ENCODE measurements around the gene SSTR3. TPM values are rescaled to one million over a fixed set of nuclear protein-coding genes. Genes with fewer than 3 reads are reported as not detected.
"Not testable (repeated sequence)": the region's sequence is repeated elsewhere in the genome, so short reads cannot be mapped to it uniquely, and the experiment has no call there.

Gene SSTR3
- total and polyA plus RNA-seq, 7 donors, result 0.36 to 1.7 TPM; not detected in 5

DNA sequence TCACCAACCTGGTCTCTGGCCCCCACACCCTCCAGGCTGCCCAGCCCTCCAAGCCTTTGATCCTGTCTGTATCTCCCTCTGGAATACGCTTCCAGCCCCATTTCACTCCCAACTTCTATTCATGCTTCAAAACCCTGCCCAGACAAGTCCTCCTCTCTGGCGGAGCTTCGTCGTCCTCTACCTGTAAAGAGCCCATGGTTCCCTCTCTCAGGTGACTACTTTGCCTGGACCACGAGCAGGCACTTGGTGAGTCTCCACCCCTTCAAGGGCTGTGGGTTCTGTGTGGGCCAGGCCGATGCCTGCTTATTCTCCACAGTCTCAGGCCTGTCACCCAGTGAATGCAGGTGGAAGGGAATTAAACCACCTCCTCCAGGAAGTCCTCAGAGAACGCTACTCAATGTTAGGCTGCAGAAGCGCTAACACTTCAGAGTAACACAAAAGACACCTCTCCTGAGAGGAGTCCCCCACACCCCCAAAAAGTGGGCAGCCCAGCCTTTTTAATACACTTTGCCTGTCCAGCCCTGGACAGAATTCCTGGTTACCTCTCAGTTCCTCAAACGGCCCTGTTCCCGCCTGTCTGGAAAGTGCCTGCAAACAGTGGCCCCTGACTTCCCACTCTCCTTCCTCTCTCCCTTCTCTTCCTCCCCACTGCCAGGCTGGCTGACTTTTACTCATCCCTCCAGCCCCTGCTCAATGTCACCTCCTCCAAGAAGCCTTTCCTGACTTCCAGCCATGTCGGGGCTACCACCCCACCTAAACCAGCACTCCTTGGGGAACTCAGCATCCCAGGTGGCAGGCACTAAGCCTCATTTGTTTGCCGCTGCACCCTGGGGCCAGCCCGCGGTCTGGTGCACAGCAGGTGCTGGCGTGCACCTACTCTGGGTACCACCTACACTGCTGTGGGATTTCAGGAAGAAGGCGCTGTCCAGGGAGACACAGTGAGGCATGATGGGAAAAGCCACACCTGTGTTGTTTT, 22.7 kb upstream of the SSTR3 start:
- 75 to 86% methylated on average over 16 of the region's 16 CpGs for WGBS, 2 donors
- Histone ChIP-seq H3K36me3 (no peaks in the 10 kb centered on the region), H3K27ac (no peak overlapping the region), H3K27me3 (peaks cover 0 to 73% (median 34%) of the 10 kb centered on the region in 3 donors), H3K4me3 (no peak overlapping the region), H3K9me3 (no peaks in the 10 kb centered on the region), H3K4me1 (no peaks in the 10 kb centered on the region)
- intact Hi-C loops (cut with DNase I), result no loop called here
- DNase-seq, result no peak
- TF ChIP-seq EP300 (IDR thresholded peaks at IDR 0.05) (no peak), POLR2A (IDR thresholded peaks at IDR 0.05) (no peak), POLR2AphosphoS5 (IDR thresholded peaks at IDR 0.05) (no peak), CTCF (IDR thresholded peaks at IDR 0.05) (no peak)

- Histone ChIP-seq H3K9me3 (no peaks in the 10 kb centered on the region), H3K36me3 (no peaks in the 10 kb centered on the region), H3K27me3 (peaks cover 0 to 75% (median 34%) of the 10 kb centered on the region in 3 donors), H3K4me1 (peaks cover 0 to 7% (median 0%) of the 10 kb centered on the region in 4 donors), H3K4me3 (no peak overlapping the region), H3K27ac (no peak overlapping the region)
- DNase-seq, result no peak
- TF ChIP-seq POLR2AphosphoS5 (IDR thresholded peaks at IDR 0.05), result no peak
- TF ChIP-seq CTCF (IDR thresholded peaks at IDR 0.05), result no peak
- no peak for TF ChIP-seq POLR2A (IDR thresholded peaks at IDR 0.05)
- TF ChIP-seq EP300 (IDR thresholded peaks at IDR 0.05), result no peak
- WGBS, 2 donors, result 72 to 80% methylated on average over 27 of the region's 27 CpGs
- intact Hi-C loops (cut with DNase I), result no loop called here
Observed at GRCh38 chr22:37233751-37234631, 21.7 kb upstream of the SSTR3 start.

- H3K27ac ChIP-seq; DNase-seq; H3K36me3 ChIP-seq; intact Hi-C loops (cut with DNase I); H3K9me3 ChIP-seq; H3K4me3 ChIP-seq: not testable (repeated sequence)
- WGBS, 2 donors, result 90% methylated on average over 12 of the region's 12 CpGs
- Histone ChIP-seq H3K4me1 (peaks cover 0 to 13% (median 0%) of the 10 kb centered on the region in 4 donors), H3K27me3 (peaks cover 0 to 72% (median 34%) of the 10 kb centered on the region in 3 donors)
Observed at GRCh38 chr22:37233371-37233750, 21.1 kb upstream of the SSTR3 start.

DNA sequence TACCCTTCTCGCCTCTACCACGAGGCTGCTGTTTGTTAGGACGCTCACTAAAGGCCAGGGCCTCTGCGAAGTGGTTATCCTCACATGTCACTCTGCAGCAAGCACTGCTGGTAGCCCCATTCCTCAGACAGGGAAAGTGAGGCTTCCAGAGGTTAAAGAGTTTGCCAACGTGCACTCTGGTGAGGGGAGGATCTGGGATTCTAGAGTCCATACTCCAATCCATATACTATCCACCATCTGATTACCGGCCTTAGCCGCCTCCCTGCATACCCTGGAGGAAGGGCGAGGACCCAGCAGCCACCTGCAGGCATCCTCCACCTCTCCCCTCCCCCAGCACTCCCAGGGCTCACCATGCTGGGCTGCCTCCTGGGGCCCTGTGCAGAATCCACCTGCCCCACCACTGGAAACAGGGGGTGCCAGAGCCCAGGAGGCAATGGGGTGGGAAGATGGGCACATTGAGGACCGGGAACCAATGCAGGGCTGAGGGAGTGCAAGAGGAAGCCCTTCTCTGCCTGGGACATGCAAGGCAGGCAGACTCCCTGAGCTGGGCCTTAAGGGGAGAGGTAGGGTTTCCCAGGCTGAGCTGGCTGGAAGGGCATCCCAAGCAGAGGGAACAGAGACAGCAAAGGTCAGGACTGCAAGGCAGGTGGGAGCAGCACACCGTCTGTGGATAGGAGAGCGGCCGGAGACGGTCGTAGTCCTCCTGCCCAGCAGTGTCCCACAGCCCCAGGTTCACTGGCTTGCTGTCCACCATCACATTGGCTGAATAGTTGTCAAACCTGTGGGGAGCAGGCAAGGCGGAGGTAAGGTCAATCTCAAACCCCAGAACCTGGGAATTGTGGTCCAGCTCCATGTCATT, 20.1 kb upstream of the SSTR3 start:
- no peak overlapping the region for H3K27ac ChIP-seq
- H3K4me3 ChIP-seq, result no peak overlapping the region
- H3K4me1 ChIP-seq, result peaks cover 0 to 14% (median 0%) of the 10 kb centered on the region in 4 donors
- peaks cover 0 to 65% (median 34%) of the 10 kb centered on the region in 3 donors for H3K27me3 ChIP-seq
- 77 to 86% methylated on average over 15 of the region's 15 CpGs for WGBS, 2 donors
- TF ChIP-seq CTCF (IDR thresholded peaks at IDR 0.05), result no peak
- no peak for TF ChIP-seq EP300 (IDR thresholded peaks at IDR 0.05)
- TF ChIP-seq POLR2AphosphoS5 (IDR thresholded peaks at IDR 0.05), result no peak
- no peak for TF ChIP-seq POLR2A (IDR thresholded peaks at IDR 0.05)
- no peaks in the 10 kb centered on the region for H3K36me3 ChIP-seq
- DNase-seq, result no peak
- intact Hi-C loops (cut with DNase I), result no loop called here
- no peaks in the 10 kb centered on the region for H3K9me3 ChIP-seq

All from sigmoid colon (tissue), 7 donors.